HG02588 (cell line): Measurements from ENCODE around the gene PTPRG.
"Not testable (repeated sequence)": the region's sequence is repeated elsewhere in the genome, so short reads cannot be mapped to it uniquely, and the experiment has no call there.

Source experiments
- ATAC-seq: cut with Tn5 transposase; IDR thresholded peaks from one replicate; pipeline ENCODE4 v1.9.1; 2021; ENCODE audit warnings: mild to moderate bottlenecking, moderate library complexity; ENCODE audit not compliant: unreplicated experiment

The PTPRG gene

DNA sequence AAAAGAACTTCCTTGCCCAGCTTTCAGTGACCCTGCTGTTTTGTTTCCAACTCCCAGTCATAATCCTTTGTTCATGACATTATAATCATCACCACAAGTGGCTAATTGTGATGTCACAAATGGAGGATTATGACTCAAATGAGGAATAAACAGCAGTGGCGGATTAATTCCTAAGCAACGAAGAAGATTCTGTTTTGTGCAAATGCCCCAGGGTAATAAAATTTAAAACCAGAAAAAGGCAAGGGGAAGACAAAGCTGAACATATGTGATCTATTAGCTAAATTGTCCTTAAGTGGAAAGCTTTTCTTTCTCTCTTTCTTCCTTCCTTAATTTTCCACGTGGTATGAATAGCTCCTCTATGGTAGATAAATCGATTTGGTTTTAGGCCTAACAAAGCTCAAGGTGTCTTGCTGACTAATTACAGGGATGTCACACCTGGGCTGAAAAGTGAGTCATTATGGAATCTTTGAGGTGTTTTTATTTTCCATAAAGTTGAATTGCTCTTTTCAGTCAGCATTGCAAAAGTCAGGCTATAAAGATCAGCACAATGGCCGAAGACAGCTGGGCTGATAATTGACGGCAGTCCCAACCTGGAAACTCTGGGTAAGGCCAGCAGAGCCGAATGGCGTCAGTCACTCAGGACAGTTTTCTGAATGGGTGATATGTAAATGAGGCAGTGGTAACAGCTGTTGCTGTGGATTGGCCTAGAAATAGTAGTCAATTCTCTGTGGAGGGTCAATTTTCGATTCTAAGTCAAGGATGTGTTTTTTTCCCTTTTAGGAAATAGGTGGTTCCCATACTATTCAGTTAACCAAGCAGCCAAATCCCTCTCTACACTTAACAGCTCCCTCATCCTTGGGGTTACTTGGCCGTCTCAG is 121.5 kb downstream of the PTPRG start:
- ATAC-seq = no peak

DNA sequence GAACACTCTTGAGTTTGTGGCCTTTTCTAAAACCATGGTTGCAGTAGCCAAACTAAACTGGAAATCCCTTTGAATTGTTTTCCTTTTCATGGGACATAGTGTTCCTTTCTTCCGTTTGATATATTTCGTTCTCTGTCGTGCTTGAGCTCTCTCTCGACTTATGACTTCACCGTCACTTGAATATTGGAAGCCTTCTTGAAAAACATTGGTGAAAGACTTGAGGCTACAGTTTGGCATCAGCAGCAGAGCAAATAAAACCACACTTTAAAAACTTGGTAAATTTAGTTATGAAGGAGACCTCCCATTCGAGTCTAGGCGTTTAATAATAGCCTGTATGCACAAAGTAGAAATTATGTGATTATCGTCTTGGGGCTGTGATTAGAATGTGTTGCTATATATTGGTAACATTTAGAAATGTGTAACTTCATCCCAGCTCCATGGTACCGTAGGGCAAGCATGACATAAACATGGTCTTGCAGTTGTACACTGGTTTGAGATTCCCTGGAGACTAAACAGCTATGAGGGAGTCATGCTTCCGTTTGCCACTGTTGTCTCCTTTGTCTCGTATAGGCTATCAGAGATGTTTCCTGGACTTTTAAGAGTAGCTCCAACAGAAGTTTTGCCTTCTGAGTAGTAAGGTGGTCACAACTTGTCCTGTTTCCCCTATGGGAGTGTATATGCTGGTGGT is 122.3 kb downstream of the PTPRG start:
- ATAC-seq = no peak

DNA sequence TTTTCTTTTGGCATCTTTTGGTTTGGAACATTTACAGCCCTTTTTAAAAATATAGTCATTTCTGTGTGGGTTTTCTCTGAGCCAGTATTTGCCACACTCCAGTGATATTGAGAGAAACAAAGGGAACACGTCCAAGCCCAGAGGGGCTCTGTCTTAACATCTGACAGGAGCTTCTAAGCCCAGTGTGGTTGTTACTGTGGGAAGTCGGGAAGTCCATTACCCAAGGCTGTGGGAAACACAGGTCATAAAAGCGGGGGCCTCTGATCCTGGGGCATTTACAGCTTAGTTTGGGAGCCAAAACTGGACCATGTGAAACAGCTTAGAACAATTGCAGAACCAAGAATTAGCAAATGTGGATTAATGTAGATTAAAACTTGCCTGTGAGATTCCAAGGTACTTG is 123.0 kb downstream of the PTPRG start:
- no peak for ATAC-seq

DNA sequence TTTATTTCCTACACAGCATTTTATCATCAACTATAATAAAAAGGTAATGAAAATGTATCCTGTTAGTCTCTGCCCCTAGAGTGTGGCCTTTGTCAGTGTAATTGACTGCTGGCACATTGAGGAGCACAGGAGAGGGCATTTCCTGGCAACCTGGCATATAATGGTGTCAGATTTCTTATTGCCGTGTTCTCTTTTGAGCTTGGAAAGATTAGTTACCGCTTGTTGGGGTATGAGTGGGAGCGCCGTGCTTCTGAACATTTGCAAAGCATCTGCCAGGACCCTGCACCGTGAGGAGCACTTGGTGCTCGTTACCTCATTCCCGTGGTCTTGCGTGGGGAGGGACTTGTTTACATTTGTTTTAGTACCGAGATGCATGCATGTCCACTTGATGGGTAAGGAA is 124.4 kb downstream of the PTPRG start:
- ATAC-seq = no peak

DNA sequence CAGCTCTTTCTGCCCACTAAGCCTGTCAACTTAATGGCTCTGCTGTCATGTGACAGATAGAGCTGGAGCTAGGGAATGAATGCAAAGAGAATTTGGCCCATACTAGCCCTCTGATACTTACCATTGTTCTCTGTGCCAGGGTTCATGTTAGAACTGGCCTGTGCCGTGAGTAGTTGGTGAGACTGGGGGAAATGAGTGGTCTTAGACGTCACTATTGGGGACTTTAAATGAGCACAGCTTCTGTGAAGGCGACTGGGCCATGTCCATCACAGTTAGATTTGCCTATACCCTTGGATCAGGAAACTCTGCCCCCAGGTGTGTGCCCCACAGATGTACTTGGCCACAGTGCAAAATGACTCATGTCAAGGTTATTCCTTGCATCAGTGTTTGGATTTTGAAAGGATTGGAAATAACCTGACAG is 124.9 kb downstream of the PTPRG start:
- no peak for ATAC-seq

DNA sequence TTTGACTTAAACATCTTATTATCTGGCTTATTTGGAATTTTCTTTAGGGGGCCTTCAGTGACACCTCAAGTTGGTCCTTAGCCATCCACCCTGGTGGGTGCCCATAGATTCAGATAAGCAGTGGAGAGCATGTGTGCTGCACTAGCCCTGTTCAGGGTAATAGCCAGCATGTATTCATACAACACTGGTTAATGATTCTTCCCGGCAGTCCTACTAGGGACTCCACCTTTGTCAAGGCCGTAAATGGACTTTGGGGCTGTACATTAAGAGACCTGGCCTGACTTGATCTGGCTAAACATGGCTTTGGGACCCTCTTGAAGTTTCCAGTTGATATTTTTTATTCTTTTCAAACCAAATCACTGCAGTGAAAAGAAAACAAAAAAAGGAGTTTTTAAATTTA is 125.8 kb downstream of the PTPRG start:
- no peak for ATAC-seq

DNA sequence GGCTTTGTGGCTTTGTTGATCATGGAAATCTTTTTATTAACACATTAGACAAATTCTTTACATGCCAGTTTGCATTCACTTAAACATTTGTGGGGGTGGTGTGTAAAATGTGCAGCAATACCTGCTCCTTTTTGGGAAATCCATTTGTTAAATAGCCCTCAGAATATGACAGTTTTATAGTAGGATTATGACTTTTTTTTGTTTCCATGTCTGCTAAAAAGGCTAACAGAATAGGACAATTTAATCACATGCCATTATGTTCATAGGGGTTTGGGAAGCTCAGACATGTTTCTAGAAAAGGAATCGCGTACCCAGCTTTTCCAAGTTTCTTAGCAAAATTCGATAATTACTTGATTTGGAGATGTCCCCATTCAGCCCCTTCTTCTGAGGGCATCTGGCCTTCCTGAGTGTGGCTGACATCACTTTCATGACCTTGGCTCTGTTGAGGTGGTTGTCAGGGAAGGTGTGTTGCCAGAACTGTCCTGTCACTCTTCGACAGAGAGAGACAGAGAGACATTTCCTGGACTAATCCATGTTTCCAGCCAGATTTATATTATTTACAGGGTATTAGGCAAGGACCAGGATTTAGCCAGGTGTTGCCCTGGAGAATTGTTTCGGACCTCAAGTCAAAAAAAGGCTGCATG is 126.4 kb downstream of the PTPRG start:
- ATAC-seq = no peak

DNA sequence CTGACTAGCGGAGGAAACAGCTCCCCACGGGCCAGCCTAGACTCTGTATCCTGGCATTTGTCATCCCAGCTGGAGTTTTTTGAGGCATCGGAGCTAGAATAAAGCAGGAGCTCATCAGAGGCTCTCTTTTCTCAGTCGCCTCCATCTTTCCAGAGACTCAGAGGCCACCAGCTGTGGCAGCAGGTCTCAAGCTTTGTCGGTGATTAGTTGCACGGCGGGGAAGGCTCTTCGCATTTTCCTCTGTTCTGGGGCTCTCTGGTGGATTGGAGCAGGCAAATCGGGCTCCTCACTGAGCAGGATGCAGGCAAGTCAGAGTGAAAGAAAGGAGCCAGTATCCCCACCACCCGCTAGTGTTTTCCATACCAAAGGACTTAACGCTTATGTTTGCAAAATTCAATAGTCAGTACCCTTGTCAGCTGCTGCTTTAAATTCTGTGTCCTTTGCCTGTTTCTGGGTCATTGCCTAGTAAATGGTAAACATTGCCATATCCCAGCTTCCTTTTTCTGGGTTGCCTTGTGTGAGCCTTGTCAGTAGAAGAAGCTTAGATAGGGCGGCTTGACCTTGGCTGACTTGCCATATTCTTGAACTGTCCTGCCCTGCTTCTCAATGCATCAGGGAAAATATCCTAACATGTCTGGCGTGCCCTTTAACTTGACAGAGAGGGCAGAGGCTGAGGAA is 127.1 kb downstream of the PTPRG start:
- ATAC-seq = no peak

DNA sequence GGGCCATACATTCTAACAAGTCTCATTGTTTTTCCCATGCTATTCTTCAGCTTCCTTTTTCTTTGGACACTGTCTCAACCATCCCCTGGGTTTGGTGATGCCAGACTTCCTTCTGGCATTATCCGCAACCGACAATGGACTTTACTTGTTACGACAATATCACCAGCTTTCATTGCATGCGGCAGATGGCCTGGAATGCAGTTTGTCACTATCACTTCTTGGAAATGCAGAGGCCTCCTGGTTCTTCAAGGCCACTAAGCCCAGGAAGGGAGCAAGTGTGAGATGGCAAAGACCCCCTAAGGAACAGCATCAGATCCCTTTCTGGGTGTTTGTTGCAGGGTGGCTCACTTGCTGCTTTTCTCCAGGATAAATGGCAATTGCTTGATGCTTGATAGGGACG is 128.6 kb downstream of the PTPRG start:
- ATAC-seq = no peak

DNA sequence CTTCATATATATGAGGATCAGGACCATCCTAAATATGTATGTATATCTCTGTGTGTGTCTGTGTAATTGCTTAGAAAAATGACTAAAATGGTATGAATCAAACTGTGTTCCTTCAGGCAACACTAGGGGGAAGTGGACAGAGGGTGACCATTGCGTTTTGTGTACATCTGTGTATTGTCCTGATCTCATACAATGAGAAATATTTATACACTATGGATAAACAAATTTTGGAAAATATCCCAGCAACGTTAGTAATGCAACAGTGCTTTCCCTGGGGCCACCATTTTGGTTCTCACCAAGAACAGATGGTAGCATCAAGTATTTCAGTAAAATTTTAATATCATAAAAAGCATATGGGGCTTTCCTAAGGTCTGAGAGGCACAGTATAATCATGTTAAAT is 130.1 kb downstream of the PTPRG start:
- ATAC-seq = no peak

DNA sequence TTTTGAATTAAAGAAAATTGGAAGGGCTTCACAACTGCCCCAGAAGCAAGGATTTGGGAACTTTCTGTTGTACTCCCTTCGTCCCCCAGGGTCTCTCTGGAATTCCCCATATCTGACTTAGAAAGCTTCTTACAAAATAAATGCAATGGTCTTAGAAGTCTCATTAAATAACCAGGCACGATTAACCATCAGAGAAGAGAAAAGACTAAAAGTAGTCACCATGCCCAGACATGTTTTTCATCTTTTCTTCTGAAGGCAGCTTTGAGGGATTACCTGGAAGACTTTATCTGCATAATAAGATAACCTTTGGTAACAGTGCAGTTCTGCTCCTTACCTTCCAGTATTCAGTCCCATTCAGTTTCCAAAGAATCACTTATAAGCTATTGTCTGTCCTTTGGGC is 135.9 kb downstream of the PTPRG start:
- ATAC-seq = no peak

DNA sequence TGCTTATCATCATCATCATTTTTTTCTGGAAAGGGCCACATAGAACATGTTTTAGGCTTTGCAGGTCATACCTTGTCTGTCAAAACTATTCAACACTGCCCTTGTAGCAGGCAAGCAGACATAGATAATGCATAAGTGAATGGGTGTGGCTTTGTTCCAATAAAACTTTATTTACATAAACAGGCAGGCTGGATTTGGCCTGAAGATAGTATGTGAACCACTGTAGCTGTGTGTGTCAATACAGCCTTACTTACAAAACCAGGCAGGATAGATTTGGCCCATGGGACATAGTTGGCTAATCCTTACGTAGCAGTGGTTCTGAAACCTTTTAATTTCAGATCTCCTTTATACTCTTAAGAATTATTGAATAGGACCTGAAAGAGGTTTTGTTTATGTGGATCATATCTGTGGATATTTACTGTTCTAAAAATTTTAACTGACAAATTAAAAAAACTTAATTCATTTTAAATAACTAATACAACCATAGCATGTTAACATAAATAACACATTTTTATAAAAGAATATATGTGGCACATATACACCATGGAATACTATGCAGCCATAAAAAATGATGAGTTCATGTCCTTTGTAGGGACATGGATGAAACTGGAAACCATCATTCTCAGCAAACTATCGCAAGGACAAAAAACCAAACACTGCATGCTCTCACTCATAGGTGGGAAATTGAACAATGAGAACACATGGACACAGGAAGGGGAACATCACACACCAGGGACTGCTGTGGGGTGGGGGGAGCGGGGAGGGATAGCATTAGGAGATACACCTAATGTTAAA is 137.1 kb downstream of the PTPRG start:
- not testable (repeated sequence) for ATAC-seq

DNA sequence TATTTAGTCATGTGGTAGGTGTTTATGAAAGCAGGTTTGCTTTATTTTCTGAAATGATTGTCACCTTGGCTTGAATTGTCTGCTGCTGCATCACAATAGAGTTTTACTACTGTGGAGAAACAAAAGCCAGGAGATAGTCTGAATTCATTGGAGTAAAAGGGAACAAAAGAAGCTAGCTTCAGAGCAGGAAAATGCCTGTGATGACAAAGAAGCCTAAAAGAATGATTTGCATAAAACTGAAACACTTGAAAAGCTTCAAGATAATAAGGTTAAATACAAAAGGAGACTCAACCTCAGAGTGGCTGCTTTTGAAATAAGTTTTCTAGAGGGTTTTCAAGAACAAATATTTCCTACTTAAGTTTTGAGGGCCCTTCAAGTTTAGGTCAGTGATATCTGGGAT is 138.3 kb downstream of the PTPRG start:
- ATAC-seq = no peak

DNA sequence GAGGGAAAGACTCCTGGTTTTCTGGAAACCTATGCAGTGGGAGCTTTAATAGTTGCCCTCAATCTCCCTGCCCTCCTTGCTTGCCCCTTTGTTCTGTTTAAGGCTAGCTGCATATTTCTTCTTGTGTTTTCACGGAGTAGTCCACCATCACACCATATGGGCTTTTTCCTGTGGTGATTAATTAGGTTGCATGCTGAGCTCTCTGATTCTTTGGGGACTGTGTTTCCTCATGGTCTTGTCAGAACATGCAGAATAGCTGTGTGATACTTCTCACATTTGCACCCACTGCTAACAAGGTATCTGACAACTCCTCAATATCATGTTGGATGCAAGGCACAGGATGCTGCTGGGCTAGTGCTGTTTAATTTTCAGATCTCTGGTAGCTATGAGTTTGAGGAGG is 139.6 kb downstream of the PTPRG start:
- no peak for ATAC-seq

DNA sequence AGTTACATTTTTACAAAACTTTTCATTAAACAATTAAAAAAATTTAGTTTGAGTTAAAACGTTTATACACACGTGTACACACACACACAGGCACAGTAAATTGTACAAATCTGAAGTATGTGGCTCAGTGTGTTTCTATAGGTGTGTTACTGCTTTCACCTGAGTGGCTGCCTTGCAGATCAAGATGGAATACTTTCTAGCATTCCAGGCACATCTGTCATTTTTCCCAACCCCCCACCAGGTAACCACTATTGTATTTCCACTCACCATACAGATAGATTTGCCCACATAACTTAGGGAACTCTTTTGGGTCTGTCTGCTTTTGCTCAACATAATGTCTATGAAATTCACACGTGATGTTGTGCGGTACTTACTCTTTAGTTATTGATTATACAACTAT is 141.1 kb downstream of the PTPRG start:
- ATAC-seq = no peak

DNA sequence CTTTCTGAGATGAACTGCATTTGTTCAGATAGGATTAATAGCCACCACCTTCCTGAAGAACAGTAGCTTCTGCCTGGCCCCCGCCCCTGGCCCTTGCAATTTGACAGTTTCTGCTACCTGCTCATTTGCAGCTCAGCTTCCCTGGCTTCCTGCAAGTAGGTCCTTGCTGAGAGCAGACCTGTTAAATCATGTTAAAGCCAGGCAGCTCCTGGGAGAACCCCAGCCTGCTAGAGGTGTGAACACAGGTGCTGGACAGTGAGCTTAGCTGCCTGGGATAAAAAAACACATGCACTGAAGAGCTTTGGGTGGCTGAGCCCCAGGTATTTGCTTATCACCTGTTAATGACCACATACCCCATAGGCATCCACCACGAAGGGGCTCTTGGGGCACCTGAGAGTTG is 143.4 kb downstream of the PTPRG start:
- no peak for ATAC-seq

DNA sequence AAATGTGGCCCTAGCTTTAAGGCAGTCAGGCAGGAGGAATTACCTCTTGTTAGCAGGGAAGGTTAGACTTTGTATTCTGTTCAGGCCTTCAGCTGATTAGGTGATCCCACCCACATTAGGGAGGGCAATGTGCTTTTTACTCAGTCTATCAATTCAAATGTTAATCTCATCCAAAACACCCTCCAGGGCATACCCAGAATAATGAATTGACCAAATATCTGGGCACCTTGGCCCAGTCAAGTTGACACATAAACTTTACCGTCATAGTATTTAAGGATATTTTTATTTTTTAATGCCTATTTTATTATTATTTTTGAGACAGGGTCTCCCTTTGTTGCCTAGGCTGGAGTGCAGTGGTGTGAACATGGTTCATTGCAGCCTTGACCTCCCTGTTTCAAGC is 146.1 kb downstream of the PTPRG start:
- no peak for ATAC-seq

DNA sequence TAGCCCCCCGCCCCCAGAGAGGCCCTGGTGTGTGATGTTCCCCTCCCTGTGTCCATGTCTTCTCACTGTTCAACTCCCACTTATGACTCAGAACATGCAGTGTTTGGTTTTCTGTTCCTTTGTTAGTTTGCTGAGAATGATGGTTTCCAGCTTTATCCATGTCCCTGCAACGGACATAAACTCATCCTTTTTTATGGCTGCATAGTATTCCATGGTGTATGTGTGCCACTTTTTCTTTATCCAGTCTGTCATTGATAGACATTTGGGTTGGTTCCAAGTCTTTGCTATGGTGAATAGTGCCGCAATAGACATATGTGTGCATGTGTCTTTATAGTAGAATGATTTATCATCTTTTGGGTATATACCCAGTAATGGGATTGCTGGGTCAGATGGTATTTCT is 149.5 kb downstream of the PTPRG start:
- ATAC-seq = not testable (repeated sequence)

DNA sequence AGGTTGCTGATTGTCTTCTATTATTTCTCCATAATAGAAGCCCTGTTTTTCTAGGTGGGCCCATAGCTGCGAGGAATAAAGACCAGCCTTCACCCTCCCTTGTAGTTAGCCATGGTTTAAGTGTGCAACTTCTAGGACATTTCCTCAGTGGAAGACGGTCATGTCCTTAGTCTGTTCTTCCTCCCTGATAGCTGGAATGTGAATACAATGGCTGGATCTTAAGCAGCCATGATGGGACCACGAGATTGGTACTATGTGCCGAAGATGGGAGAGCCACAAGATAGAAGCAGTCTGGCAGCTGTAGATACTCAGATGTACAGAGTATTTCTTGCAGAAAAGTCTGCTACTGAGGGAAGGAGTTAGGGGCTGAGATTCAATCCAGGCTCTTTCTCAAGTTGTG is 152.9 kb downstream of the PTPRG start:
- ATAC-seq = no peak

DNA sequence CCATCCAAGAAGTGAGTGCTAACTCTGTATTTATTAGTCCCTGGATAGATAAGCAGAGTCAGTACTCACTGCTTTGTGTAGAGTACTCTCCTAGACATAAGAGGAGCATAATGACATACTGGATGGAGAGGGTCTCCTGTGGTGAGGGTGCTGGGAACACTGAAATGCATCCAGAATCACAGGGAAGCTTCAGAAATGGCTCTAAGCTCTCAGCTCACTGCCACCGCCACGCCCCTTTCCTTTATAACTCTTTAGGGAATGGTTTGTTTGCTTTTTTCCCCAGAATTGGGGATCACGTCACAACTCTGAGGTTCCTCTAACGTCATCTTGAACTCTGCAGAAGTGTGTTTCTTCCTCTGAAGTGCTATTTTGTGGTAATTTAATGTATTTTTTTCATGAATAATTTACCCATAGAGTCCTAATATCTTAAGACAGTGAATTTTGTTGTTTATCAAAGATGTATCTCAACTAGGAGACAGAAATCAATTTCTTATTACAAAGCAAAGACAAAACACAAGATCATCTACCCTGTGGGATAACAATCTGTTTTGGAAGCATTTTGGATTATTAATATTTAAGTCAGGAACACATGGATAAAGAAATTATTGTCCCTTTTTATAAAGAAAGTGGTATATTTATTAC is 154.6 kb downstream of the PTPRG start:
- ATAC-seq = no peak
